Dendritic cell treated with granulocyte-macrophage colony-stimulating factor and Interleukin-4, amounts not matched to agents 40 ng/mL and 50 ng/mL, for 4 days (primary cell): ENCODE data around the gene ZIM2.
"Not testable (repeated sequence)": the region's sequence is repeated elsewhere in the genome, so short reads cannot be mapped to it uniquely, and the experiment has no call there.

Experiments
- H3K27ac Mint-ChIP-seq: one replicate; pipeline ENCODE4 v1.8.0; 2022; ENCODE audit warnings: mild to moderate bottlenecking, mixed read lengths
- H3K27me3 Mint-ChIP-seq: one replicate; pipeline ENCODE4 v1.8.0; 2022; ENCODE audit warnings: mild to moderate bottlenecking, mixed read lengths
- H3K36me3 Mint-ChIP-seq: one replicate; pipeline ENCODE4 v1.8.0; 2022; ENCODE audit warnings: low read depth, mixed read lengths
- H3K4me1 Mint-ChIP-seq: one replicate; pipeline ENCODE4 v1.8.0; 2022; ENCODE audit warnings: low read depth, mixed read lengths
- H3K4me3 Mint-ChIP-seq: one replicate; pipeline ENCODE4 v1.8.0; 2022; ENCODE audit warnings: mild to moderate bottlenecking, moderate library complexity, mixed read lengths
- H3K9me3 Mint-ChIP-seq: one replicate; pipeline ENCODE4 v1.8.0; 2022; ENCODE audit warnings: mixed read lengths
- intact Hi-C: fragments of 100-400 bp; cut with micrococcal nuclease; formaldehyde crosslinking; loops from one replicate; pipeline ENCODE4 v1.15.0; 2022

Gene ZIM2

GRCh38 chr19:56860409-56860808 lies 19.9 kb upstream of the ZIM2 start:
- H3K4me3 Mint-ChIP-seq, intact Hi-C loops, H3K4me1 Mint-ChIP-seq, H3K36me3 Mint-ChIP-seq, H3K27me3 Mint-ChIP-seq, H3K27ac Mint-ChIP-seq: not testable (repeated sequence)
- peaks cover 62% of the 10 kb centered on the region for H3K9me3 Mint-ChIP-seq

GRCh38 chr19:56858026-56858425 lies 17.5 kb upstream of the ZIM2 start:
- H3K4me1 Mint-ChIP-seq: no peaks in the 10 kb centered on the region
- no peak overlapping the region for H3K4me3 Mint-ChIP-seq
- H3K27ac Mint-ChIP-seq: no peak overlapping the region
- peaks cover 62% of the 10 kb centered on the region for H3K9me3 Mint-ChIP-seq
- intact Hi-C loops: no loop called here
- H3K36me3 Mint-ChIP-seq: no peaks in the 10 kb centered on the region
- no peaks in the 10 kb centered on the region for H3K27me3 Mint-ChIP-seq

- Mint-ChIP-seq H3K4me1 (no peaks in the 10 kb centered on the region), H3K27ac (no peak overlapping the region), H3K4me3 (no peak overlapping the region), H3K36me3 (no peaks in the 10 kb centered on the region), H3K27me3 (no peaks in the 10 kb centered on the region), H3K9me3 (peaks cover 73% of the 10 kb centered on the region)
- intact Hi-C loops: no loop called here
These were observed 16.3 kb upstream of the ZIM2 start for GRCh38 chr19:56856822-56857221.

- intact Hi-C loops, H3K36me3 Mint-ChIP-seq, H3K4me3 Mint-ChIP-seq, H3K27me3 Mint-ChIP-seq, H3K4me1 Mint-ChIP-seq, H3K27ac Mint-ChIP-seq: not testable (repeated sequence)
- peaks cover 93% of the 10 kb centered on the region for H3K9me3 Mint-ChIP-seq
These were observed 11.8 kb upstream of the ZIM2 start for GRCh38 chr19:56852361-56852760.

- H3K4me1 Mint-ChIP-seq: no peaks in the 10 kb centered on the region
- no peaks in the 10 kb centered on the region for H3K27me3 Mint-ChIP-seq
- no peak overlapping the region for H3K4me3 Mint-ChIP-seq
- H3K27ac Mint-ChIP-seq: no peak overlapping the region
- no peaks in the 10 kb centered on the region for H3K36me3 Mint-ChIP-seq
- H3K9me3 Mint-ChIP-seq: peaks cover 71% of the 10 kb centered on the region
- intact Hi-C loops: no loop called here
These were observed 7.6 kb upstream of the ZIM2 start for GRCh38 chr19:56848166-56848565.

GRCh38 chr19:56842412-56842811 lies 1.9 kb upstream of the ZIM2 start:
- Mint-ChIP-seq H3K9me3 (peaks cover 52% of the 10 kb centered on the region), H3K4me3 (no peak overlapping the region), H3K4me1 (peaks cover 7% of the 10 kb centered on the region), H3K27ac (no peak overlapping the region), H3K36me3 (peaks cover 8% of the 10 kb centered on the region), H3K27me3 (peaks cover 25% of the 10 kb centered on the region)
- intact Hi-C loops: no loop called here

GRCh38 chr19:56841193-56841543 lies 642 bp upstream of the ZIM2 start:
- peaks cover 11% of the 10 kb centered on the region for H3K4me1 Mint-ChIP-seq
- intact Hi-C loops: no loop called here
- H3K27ac Mint-ChIP-seq: no peak overlapping the region
- H3K36me3 Mint-ChIP-seq: peaks cover 8% of the 10 kb centered on the region
- peaks cover 53% of the 10 kb centered on the region for H3K9me3 Mint-ChIP-seq
- no peak overlapping the region for H3K4me3 Mint-ChIP-seq
- peaks cover 25% of the 10 kb centered on the region for H3K27me3 Mint-ChIP-seq

GRCh38 chr19:56839652-56840450 lies 675 bp downstream of the ZIM2 start:
- H3K4me3 Mint-ChIP-seq: peak overlapping the region; percentile 59
- H3K36me3 Mint-ChIP-seq: peaks cover 8% of the 10 kb centered on the region
- H3K4me1 Mint-ChIP-seq: peaks cover 11% of the 10 kb centered on the region
- intact Hi-C loops: no loop called here
- peak overlapping the region; percentile 69 for H3K27ac Mint-ChIP-seq
- peaks cover 25% of the 10 kb centered on the region for H3K27me3 Mint-ChIP-seq
- peaks cover 57% of the 10 kb centered on the region for H3K9me3 Mint-ChIP-seq

GRCh38 chr19:56838909-56839651 lies 1.4 kb downstream of the ZIM2 start:
- peaks cover 63% of the 10 kb centered on the region for H3K9me3 Mint-ChIP-seq
- H3K4me3 Mint-ChIP-seq: peak overlapping the region; percentile 65
- intact Hi-C loops: no loop called here
- H3K27me3 Mint-ChIP-seq: peaks cover 25% of the 10 kb centered on the region
- H3K4me1 Mint-ChIP-seq: peaks cover 11% of the 10 kb centered on the region
- peak overlapping the region; percentile 69 for H3K27ac Mint-ChIP-seq
- peaks cover 8% of the 10 kb centered on the region for H3K36me3 Mint-ChIP-seq

- Mint-ChIP-seq H3K4me3 (peak overlapping the region; percentile 65), H3K9me3 (peaks cover 68% of the 10 kb centered on the region), H3K36me3 (peaks cover 8% of the 10 kb centered on the region), H3K4me1 (peaks cover 11% of the 10 kb centered on the region), H3K27me3 (peaks cover 25% of the 10 kb centered on the region), H3K27ac (peak overlapping the region; percentile 69)
- intact Hi-C loops: no loop called here
These were observed 2.3 kb downstream of the ZIM2 start for GRCh38 chr19:56838024-56838908.

GRCh38 chr19:56837492-56838023 lies 3.0 kb downstream of the ZIM2 start:
- H3K27ac Mint-ChIP-seq: peak overlapping the region; percentile 69
- H3K36me3 Mint-ChIP-seq: peaks cover 8% of the 10 kb centered on the region
- peaks cover 73% of the 10 kb centered on the region for H3K9me3 Mint-ChIP-seq
- intact Hi-C loops: no loop called here
- H3K4me3 Mint-ChIP-seq: peak overlapping the region; percentile 65
- peaks cover 11% of the 10 kb centered on the region for H3K4me1 Mint-ChIP-seq
- H3K27me3 Mint-ChIP-seq: peaks cover 25% of the 10 kb centered on the region

GRCh38 chr19:56837004-56837403 lies 3.5 kb downstream of the ZIM2 start:
- intact Hi-C loops: no loop called here
- H3K27ac Mint-ChIP-seq: no peak overlapping the region
- peaks cover 25% of the 10 kb centered on the region for H3K27me3 Mint-ChIP-seq
- peaks cover 79% of the 10 kb centered on the region for H3K9me3 Mint-ChIP-seq
- peaks cover 11% of the 10 kb centered on the region for H3K4me1 Mint-ChIP-seq
- peaks cover 8% of the 10 kb centered on the region for H3K36me3 Mint-ChIP-seq
- no peak overlapping the region for H3K4me3 Mint-ChIP-seq

- Mint-ChIP-seq H3K27ac (no peak overlapping the region), H3K9me3 (peaks cover 74% of the 10 kb centered on the region), H3K36me3 (peaks cover 8% of the 10 kb centered on the region), H3K4me1 (peaks cover 11% of the 10 kb centered on the region), H3K27me3 (peaks cover 20% of the 10 kb centered on the region), H3K4me3 (no peak overlapping the region)
- intact Hi-C loops: no loop called here
These were observed 4.5 kb downstream of the ZIM2 start for GRCh38 chr19:56836059-56836458.
